Ovary (tissue), 9 donors: ENCODE results near the gene TEX2. TPM values are rescaled to one million over a fixed set of nuclear protein-coding genes. Genes with fewer than 3 reads are reported as not detected.
"Not testable (repeated sequence)": the region's sequence is repeated elsewhere in the genome, so short reads cannot be mapped to it uniquely, and the experiment has no call there.

Source experiments
- DNase-seq, 5 donors: peaks; one replicate each; pipeline ENCODE4 v3.0.0-alpha.2; 2019 to 2020
- H3K27ac ChIP-seq, 2 donors: fragments of 200-600 bp; one replicate each; pipeline versions ENCODE4 v1.5.1 to v1.8.0; 2019 to 2022
- H3K27me3 ChIP-seq: fragments of 200-600 bp; one replicate; pipeline ENCODE4 v1.8.0; 2022
- H3K36me3 ChIP-seq: fragments of 200-600 bp; sonication (generic); one replicate; pipeline ENCODE4 v1.5.1; 2019
- H3K4me1 ChIP-seq: one replicate; pipeline ENCODE4 v1.8.1; 2013; ENCODE audit warnings: mild to moderate bottlenecking, moderate library complexity; ENCODE audit not compliant: insufficient read depth
- H3K4me3 ChIP-seq: fragments of 200-600 bp; sonication (generic); one replicate; pipeline ENCODE4 v1.5.1; 2017
- H3K9me3 ChIP-seq, 2 donors: fragments of 200-600 bp in 1 of 2; sonication (generic) in 1 of 2; one replicate each; pipeline versions ENCODE4 v1.5.1 to v1.8.1; 2013 to 2019; ENCODE audit warnings: mild to moderate bottlenecking in 1 of 2, moderate library complexity in 1 of 2
- CTCF ChIP-seq, 3 donors: fragments of 450-650 bp in 2 of 3; fragments of 200-600 bp in 1 of 3; IDR thresholded peaks; one replicate each; pipeline versions ENCODE4 v1.5.1 to v1.8.0; 2016 to 2022; ENCODE audit warnings: antibody characterized with exemption in 3 of 3, mild to moderate bottlenecking in 1 of 3
- EP300 ChIP-seq: sonication (generic); formaldehyde crosslinking; IDR thresholded peaks from one replicate; pipeline ENCODE4 v1.6.1; 2017; ENCODE audit warnings: antibody characterized with exemption
- POLR2A ChIP-seq: fragments of 450-650 bp; IDR thresholded peaks from one replicate; pipeline ENCODE4 v1.6.1; 2017; ENCODE audit warnings: antibody characterized with exemption, mild to moderate bottlenecking, moderate library complexity
- whole genome bisulfite sequencing, 3 donors: extraction: QIAGEN DNeasy Blood & Tissue Kit in 1 of 3; methylation state at CpG; one replicate each; pipeline versions ENCODE4 v1.1.5 to v1.1.7; 2013 to 2017; 5-methylcytosine and 5-hydroxymethylcytosine counted together
- intact Hi-C, 4 donors: fragments of 100-400 bp; cut with DNase I; formaldehyde crosslinking; loops; one replicate each; pipeline versions ENCODE4 v1.11.0 to v1.15.1; 2022 to 2023
- polyA plus RNA-seq, 2 donors: library from polyadenylated mRNA; stranded (reverse); fragments of 200-250 nt in 1 of 2; fragments of 350-450 nt in 1 of 2; fragmentation: Illumina TruSeq in 1 of 2; extraction: RNeasy Lipid Tissue Mini Kit (QIAGEN cat#74804) in 1 of 2; gene quantifications; one replicate each; pipeline ENCODE4 v1.2.3, GENCODE V29; 2013 to 2014
- total RNA-seq, 7 donors: library from RNA; depleted of rRNA in 2 of 7; stranded (reverse); fragments of >200 nt in 2 of 7; fragmentation: NEBNext Ultra II Directional in 3 of 7; extraction: Animal tissue kit (Norgen Biotek cat#: 25700) in 3 of 7; gene quantifications; one replicate each; pipeline versions ENCODE4 v1.1.0 to v1.2.4, GENCODE V29; 2016 to 2023
- donor health status: DM: no; HTN: no; CAD: no; lungs with moderate emphysema.
- donor health status: DM: no; HTN: no; CAD: no.
- donor health status: Bipolar disorder and iron deficiency.
- donor health status: DM: yes; HTN: yes; CAD: no.
- donor health status: DM: no; HTN: no; CAD: no.
- donor health status: DM: yes; HTN: yes; CAD: no.

TEX2 gene
- total and polyA plus RNA-seq, 9 donors: 13.9 to 36.7 (median 31.4) TPM

GRCh38 chr17:64186171-64187092 lies 76.6 kb downstream of the TEX2 start:
- Histone ChIP-seq H3K36me3 (no peaks in the 10 kb centered on the region), H3K27ac (no peak overlapping the region), H3K27me3 (no peaks in the 10 kb centered on the region), H3K9me3 (no peaks in the 10 kb centered on the region), H3K4me1 (peaks cover 3% of the 10 kb centered on the region), H3K4me3 (no peak overlapping the region)
- TF ChIP-seq POLR2A: no peak
- TF ChIP-seq CTCF (IDR thresholded peaks at IDR 0.05): no peak
- no peak for TF ChIP-seq EP300
- no peak for DNase-seq
- 91 to 97% (median 95%) methylated on average over 12 of the region's 12 CpGs for WGBS, 3 donors
- intact Hi-C loops: no loop called here

DNA sequence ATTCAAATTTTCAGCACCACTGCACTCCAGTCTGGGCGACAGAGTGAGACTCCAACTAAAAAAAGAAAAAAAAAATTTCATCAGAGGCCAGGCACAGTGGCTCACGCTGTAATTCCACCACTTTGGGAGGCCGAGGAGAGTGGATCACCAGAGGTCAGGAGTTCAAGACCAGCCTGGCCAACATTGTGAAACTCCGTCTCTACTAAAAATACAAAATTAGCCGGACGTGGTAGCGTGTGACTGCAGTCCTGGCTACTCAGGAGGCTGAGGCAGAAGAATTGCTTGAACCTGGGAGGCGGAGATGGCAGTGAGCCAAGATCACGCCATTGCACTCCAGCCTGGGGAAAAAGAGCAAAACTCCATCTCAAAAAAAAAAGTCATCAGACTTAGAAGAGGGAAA lies 77.5 kb downstream of the TEX2 start:
- H3K9me3 ChIP-seq, H3K4me1 ChIP-seq, intact Hi-C loops, H3K27ac ChIP-seq, H3K36me3 ChIP-seq, H3K4me3 ChIP-seq, H3K27me3 ChIP-seq: not testable (repeated sequence)
- peak; percentile 35 to 68 (median 56) for DNase-seq
- WGBS, 3 donors: 18 to 61% (median 38%) methylated on average over 9 of the region's 9 CpGs

DNA sequence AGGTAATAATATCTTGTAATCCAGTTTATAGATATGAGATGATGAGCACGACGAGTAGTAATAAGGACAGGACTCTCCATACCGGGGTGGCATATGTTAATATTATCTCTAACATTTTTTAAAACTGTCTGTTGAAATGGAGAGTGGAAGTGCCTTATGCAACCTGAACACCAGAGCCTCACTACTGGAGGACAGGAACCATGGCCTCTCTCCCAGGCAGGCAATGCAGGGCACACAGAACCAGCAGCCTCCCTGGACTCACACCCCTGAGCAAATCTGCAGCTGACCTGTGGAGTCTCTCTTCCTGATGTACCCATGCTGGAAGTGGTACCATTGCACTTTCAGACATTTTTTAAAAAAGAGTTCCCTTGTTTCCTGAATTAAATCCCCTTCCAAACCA lies 78.0 kb downstream of the TEX2 start:
- Histone ChIP-seq H3K9me3 (no peaks in the 10 kb centered on the region), H3K4me3 (no peak overlapping the region), H3K4me1 (no peaks in the 10 kb centered on the region), H3K27me3 (no peaks in the 10 kb centered on the region), H3K36me3 (no peaks in the 10 kb centered on the region), H3K27ac (no peak overlapping the region)
- intact Hi-C loops: no loop called here
- TF ChIP-seq EP300: no peak
- no peak for TF ChIP-seq POLR2A
- no peak for TF ChIP-seq CTCF (IDR thresholded peaks at IDR 0.05)
- WGBS, 3 donors: 93 to 97% (median 96%) methylated on average over 3 of the region's 3 CpGs
- DNase-seq: no peak

DNA sequence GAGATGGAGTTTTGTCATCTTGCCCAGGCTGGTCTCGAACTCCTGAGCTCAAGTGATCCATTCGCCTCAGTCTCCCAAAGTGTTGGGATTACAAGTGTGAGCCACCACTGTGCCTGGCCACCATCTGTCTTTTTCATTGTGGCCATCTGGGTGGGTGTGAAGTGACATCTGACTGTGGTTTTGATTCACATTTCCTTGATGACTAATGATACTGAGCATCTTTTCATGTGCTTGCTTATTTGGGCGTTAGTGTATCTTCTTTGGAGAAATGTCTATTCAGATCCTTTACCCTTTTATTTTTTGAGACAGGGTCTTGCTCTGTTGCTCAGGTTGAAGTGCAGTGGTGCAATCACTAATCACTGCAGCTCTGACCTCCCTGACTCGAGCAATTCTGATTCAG lies 79.2 kb downstream of the TEX2 start:
- no peaks in the 10 kb centered on the region for H3K27me3 ChIP-seq
- no peaks in the 10 kb centered on the region for H3K9me3 ChIP-seq
- H3K36me3 ChIP-seq: no peaks in the 10 kb centered on the region
- no peak for DNase-seq
- no peak for TF ChIP-seq POLR2A
- no peak for TF ChIP-seq EP300
- no peaks in the 10 kb centered on the region for H3K4me1 ChIP-seq
- intact Hi-C loops: no loop called here
- H3K4me3 ChIP-seq: no peak overlapping the region
- 91 to 94% (median 94%) methylated on average over 4 of the region's 4 CpGs for WGBS, 3 donors
- H3K27ac ChIP-seq: no peak overlapping the region

GRCh38 chr17:64182325-64183012 lies 80.6 kb downstream of the TEX2 start:
- H3K4me3 ChIP-seq: no peak overlapping the region
- WGBS, 3 donors: 89 to 95% (median 93%) methylated on average over 3 of the region's 3 CpGs
- H3K4me1 ChIP-seq: no peaks in the 10 kb centered on the region
- DNase-seq: no peak
- intact Hi-C loops: no loop called here
- TF ChIP-seq CTCF (IDR thresholded peaks at IDR 0.05) (no peak), EP300 (no peak), POLR2A (no peak)
- no peak overlapping the region for H3K27ac ChIP-seq
- no peaks in the 10 kb centered on the region for H3K36me3 ChIP-seq
- H3K9me3 ChIP-seq: no peaks in the 10 kb centered on the region
- H3K27me3 ChIP-seq: no peaks in the 10 kb centered on the region
